T-cell (primary cell): ENCODE measurements around the gene TXNDC8. TPM values are rescaled to one million over a fixed set of nuclear protein-coding genes. Genes with fewer than 3 reads are reported as not detected.
"Not testable (repeated sequence)": the region's sequence is repeated elsewhere in the genome, so short reads cannot be mapped to it uniquely, and the experiment has no call there.

Experiments
- ATAC-seq, 4 experiments: fragments of 200-7000 bp in 3 of 4; fragments of 150-1000 bp in 1 of 4; cut with Tn5 transposase; replicated peaks in 1 of 4; 1 replicate in 3 of 4; 2 replicates in 1 of 4; pipeline ENCODE4 v1.10.0; 2021; ENCODE audit warnings: moderate library complexity in 3 of 4, mild to moderate bottlenecking in 2 of 4, moderate number of reproducible peaks in 1 of 4
- CTCF ChIA-PET, 2 donors: fragments of 300-600 bp; sonication (Branson Sonifier 250); formaldehyde crosslinking; loops; one replicate each; lab custom pipeline; 2022; ENCODE audit warnings: antibody characterized with exemption in 2 of 2; lab: Charles Lee
- POLR2A ChIA-PET, 2 donors: fragments of 300-600 bp; sonication (Branson Sonifier 250); formaldehyde crosslinking; loops; one replicate each; lab custom pipeline; 2022; ENCODE audit warnings: antibody characterized with exemption in 2 of 2; lab: Charles Lee
- DNase-seq, 35 experiments: peaks; one replicate each; pipeline versions ENCODE4 v3.0.0 to v3.0.0-alpha.2; 2013 to 2023
- H3K27ac ChIP-seq: one replicate; pipeline ENCODE4 v1.5.1; 2013; ENCODE audit warnings: low read length
- H3K27me3 ChIP-seq, 2 experiments: replicated peaks in 1 of 2; 1 replicate in 1 of 2; 2 replicates in 1 of 2; pipeline versions ENCODE4 v1.6.1 to v1.7.0; 2013; ENCODE audit warnings: low read length in 1 of 2, mixed read lengths in 1 of 2; ENCODE audit not compliant: control insufficient read depth in 2 of 2, insufficient read depth in 2 of 2; ENCODE audit errors: extremely low read depth in 1 of 2
- H3K36me3 ChIP-seq, 2 donors: 1 replicate in 1 of 2; 2 replicates in 1 of 2; pipeline versions ENCODE4 v1.6.1 to v1.7.0; 2013; ENCODE audit warnings: low read length in 1 of 2; ENCODE audit not compliant: control insufficient read depth in 2 of 2, insufficient read depth in 1 of 2; ENCODE audit errors: extremely low read depth in 1 of 2
- H3K4me1 ChIP-seq, 2 experiments: 1 replicate in 1 of 2; 2 replicates in 1 of 2; pipeline versions ENCODE4 v1.6.1 to v1.7.0; 2013; ENCODE audit warnings: low read length in 2 of 2, mixed read lengths in 1 of 2; ENCODE audit not compliant: insufficient read depth in 2 of 2, control insufficient read depth in 1 of 2; ENCODE audit errors: extremely low read depth in 1 of 2
- H3K4me3 ChIP-seq, 2 donors: 1 replicate in 1 of 2; 2 replicates in 1 of 2; pipeline versions ENCODE4 v1.5.1 to v1.7.0; 2013; ENCODE audit warnings: mild to moderate bottlenecking in 2 of 2, low read length in 1 of 2, moderate library complexity in 1 of 2; ENCODE audit not compliant: control insufficient read depth in 1 of 2; ENCODE audit errors: extremely low read depth in 1 of 2
- H3K9me3 ChIP-seq: 2 replicates; pipeline ENCODE4 v1.7.0; 2013
- H3K27ac Mint-ChIP-seq, 2 donors: one replicate each; pipeline ENCODE4 v1.8.0; 2020 to 2021; ENCODE audit warnings: mild to moderate bottlenecking in 2 of 2, mixed read lengths in 2 of 2
- H3K27me3 Mint-ChIP-seq, 2 donors: one replicate each; pipeline ENCODE4 v1.8.0; 2021 to 2022; ENCODE audit warnings: mixed read lengths in 2 of 2
- H3K36me3 Mint-ChIP-seq: one replicate; pipeline ENCODE4 v1.8.0; 2021; ENCODE audit warnings: mixed read lengths
- H3K4me1 Mint-ChIP-seq, 3 donors: one replicate each; pipeline ENCODE4 v1.8.0; 2020 to 2022; ENCODE audit warnings: mixed read lengths in 3 of 3, mild to moderate bottlenecking in 1 of 3
- H3K4me3 Mint-ChIP-seq, 3 donors: one replicate each; pipeline ENCODE4 v1.8.0; 2020 to 2022; ENCODE audit warnings: mild to moderate bottlenecking in 3 of 3, mixed read lengths in 3 of 3, moderate library complexity in 3 of 3
- H3K9me3 Mint-ChIP-seq, 3 donors: one replicate each; pipeline ENCODE4 v1.8.0; 2020 to 2022; ENCODE audit warnings: mixed read lengths in 3 of 3
- WGBS: methylation state at CpG from one replicate; pipeline ENCODE4 v1.1.5; 2013; ENCODE audit warnings: missing lambda C conversion rate; ENCODE audit not compliant: insufficient coverage; 5-methylcytosine and 5-hydroxymethylcytosine counted together
- total RNA-seq, 35 experiments: library from RNA in 6 of 35; stranded (reverse) in 6 of 35; fragments of 120-200 nt in 1 of 35; gene quantifications; one replicate each; pipeline versions ENCODE4 v1.2.1 to v1.2.4 and lab custom pipeline; 2013 to 2026

Gene TXNDC8
- total RNA-seq, 5 donors from 2014 or later (not counting 1 experiment from before 2014, with no cell fraction given) = not detected

DNA sequence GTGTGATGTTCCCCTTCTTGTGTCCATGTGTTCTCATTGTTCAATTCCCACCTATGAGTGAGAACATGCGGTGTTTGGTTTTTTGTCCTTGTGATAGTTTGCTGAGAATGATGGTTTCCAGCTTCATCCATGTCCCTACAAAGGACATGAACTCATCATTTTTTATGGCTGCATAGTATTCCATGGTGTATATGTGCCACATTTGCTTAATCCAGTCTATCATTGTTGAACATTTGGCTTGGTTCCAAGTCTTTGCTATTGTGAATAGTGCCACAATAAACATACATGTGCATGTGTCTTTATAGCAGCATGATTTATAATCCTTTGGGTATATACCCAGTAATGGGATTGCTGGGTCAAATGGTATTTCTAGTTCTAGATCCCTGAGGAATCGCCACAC lies 21.3 kb upstream of the TXNDC8 start:
- H3K4me1 Mint-ChIP-seq, H3K27ac ChIP-seq, H3K27ac Mint-ChIP-seq, H3K36me3 ChIP-seq, H3K27me3 Mint-ChIP-seq, H3K9me3 ChIP-seq, H3K27me3 ChIP-seq, CTCF ChIA-PET, H3K9me3 Mint-ChIP-seq, POLR2A ChIA-PET, H3K4me1 ChIP-seq, H3K36me3 Mint-ChIP-seq, DNase-seq, ATAC-seq, H3K4me3 Mint-ChIP-seq, H3K4me3 ChIP-seq: not testable (repeated sequence)
- WGBS = no CpG with 5 or more reads among the region's 2 CpGs

DNA sequence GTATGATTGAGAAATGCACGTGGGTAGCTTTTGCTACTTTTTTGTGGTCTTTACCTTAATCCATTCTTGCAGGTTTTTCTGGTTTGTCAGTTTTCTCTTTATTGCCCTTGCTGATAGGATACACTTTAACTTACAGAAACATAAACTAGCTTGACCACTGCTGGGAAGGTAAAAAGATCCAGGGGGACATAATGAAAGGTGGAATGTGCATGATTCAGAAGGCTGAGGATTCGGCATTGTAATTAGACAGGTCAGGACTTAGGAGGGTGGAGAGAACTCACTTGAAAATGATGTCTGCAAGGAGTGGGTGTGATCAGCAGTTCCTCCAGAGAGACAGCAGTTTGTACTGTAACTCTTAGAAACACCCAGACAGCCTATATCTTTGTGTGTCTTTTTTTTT lies 19.8 kb upstream of the TXNDC8 start:
- peaks cover 0 to 2% (median 0%) of the 10 kb centered on the region in 3 donors for H3K9me3 Mint-ChIP-seq

DNA sequence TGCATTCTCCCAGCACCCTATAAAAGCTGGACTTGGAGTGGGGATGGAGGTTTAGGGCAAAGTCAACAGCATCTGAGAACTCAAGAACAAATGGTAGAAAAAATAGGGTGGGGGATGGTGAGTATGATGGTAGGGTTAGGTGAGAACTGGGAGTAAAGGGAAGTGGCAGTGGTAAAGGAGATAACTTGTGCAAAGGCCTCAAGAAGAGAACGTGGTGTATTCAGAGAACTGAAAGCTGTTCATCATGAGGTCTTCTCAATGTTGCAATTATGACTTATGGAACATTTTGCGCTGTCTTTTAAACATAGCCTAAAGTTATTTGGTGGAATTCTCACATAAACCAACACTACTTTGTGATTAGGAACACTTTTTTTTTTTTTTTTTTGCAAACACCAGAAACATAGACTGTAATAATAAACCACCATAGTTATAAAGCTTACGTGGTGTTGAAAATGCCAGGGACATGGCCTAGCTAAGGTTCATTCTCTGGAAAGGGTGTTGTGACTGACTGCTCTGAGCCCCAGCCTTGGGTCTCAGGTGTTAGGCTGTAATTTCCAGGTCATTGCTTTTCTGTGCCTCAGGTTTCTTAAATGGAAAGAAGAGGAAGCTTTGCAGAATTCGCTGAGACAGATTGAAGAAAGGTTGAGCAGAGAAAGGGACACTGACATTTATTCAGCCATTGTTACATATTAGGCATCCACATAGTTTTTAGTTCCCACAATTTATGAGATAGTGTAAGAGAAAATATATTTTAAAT lies 19.2 kb upstream of the TXNDC8 start:
- CTCF ChIA-PET = no interaction called here
- Mint-ChIP-seq H3K27ac (no peak overlapping the region), H3K36me3 (no peaks in the 10 kb centered on the region), H3K4me3 (no peak overlapping the region), H3K27me3 (no peaks in the 10 kb centered on the region), H3K4me1 (no peaks in the 10 kb centered on the region), H3K9me3 (peaks cover 0 to 2% (median 0%) of the 10 kb centered on the region in 3 donors)
- no peak overlapping the region for H3K27ac ChIP-seq
- H3K4me3 ChIP-seq = no peak overlapping the region
- 83% methylated on average over 1 of the region's 4 CpGs for WGBS
- no peaks in the 10 kb centered on the region for H3K9me3 ChIP-seq
- ATAC-seq (no peak), DNase-seq (no peak)
- no peaks in the 10 kb centered on the region for H3K4me1 ChIP-seq
- POLR2A ChIA-PET = no interaction called here
- H3K27me3 ChIP-seq = no peaks in the 10 kb centered on the region
- H3K36me3 ChIP-seq = no peaks in the 10 kb centered on the region

More for the DNA sequence above, 19.8 kb upstream of the TXNDC8 start:
- H3K4me1 ChIP-seq = no peaks in the 10 kb centered on the region
- CTCF ChIA-PET = no interaction called here
- H3K36me3 ChIP-seq = no peaks in the 10 kb centered on the region
- no peaks in the 10 kb centered on the region for H3K9me3 ChIP-seq
- Mint-ChIP-seq H3K27me3 (no peaks in the 10 kb centered on the region), H3K36me3 (no peaks in the 10 kb centered on the region), H3K4me1 (no peaks in the 10 kb centered on the region), H3K4me3 (no peak overlapping the region), H3K27ac (no peak overlapping the region)
- no peak for DNase-seq
- 86% methylated on average over 1 of the region's 2 CpGs for WGBS
- no peaks in the 10 kb centered on the region for H3K27me3 ChIP-seq
- no peak for ATAC-seq
- POLR2A ChIA-PET = no interaction called here
- H3K4me3 ChIP-seq = no peak overlapping the region
- no peak overlapping the region for H3K27ac ChIP-seq

DNA sequence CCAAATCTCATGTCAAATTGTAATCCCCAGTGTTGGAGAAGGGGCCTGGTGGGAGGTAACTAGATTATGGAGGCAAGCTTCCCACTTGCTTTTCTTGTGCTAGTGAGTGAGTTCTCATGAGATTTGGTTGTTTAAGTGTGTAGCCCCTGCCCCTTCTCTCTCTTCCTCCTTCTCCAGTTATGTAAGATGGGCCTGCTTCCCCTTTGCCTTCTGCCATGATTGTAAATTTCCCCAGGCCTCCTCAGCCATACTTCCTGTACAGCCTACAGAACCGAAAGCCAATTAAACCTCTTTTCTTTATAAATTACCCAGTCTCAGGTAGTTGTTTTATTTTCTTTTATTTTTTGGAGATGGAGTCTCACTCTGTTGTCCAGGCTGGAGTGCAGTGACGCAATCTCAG lies 18.2 kb upstream of the TXNDC8 start:
- H3K27ac ChIP-seq = no peak overlapping the region

DNA sequence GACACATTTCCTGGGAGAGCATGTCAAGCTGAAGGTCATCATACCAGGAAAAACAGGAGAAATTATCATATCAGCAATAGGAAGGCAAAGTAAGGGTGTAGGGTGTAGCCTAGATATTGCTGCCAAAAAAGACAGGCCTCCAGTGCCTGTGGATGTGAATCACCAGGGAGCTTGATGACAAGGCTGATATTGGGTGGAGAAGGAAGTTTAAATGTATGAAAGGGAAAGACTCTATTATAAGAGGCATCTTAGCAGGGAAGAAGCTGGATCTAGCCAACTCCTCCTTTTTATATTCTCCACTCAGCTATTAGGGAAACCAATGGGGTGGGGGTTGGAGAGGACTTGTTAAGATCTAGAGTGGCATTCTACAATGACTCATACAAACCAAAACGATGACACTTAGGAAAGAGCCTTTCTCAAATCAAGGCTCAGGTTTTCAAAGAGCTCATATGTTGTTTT lies 13.4 kb upstream of the TXNDC8 start:
- ChIA-PET POLR2A (no interaction called here), CTCF (no interaction called here)
- Histone ChIP-seq H3K27ac (no peak overlapping the region), H3K36me3 (no peaks in the 10 kb centered on the region), H3K9me3 (no peaks in the 10 kb centered on the region), H3K4me1 (no peaks in the 10 kb centered on the region), H3K4me3 (no peak overlapping the region), H3K27me3 (no peaks in the 10 kb centered on the region)
- Mint-ChIP-seq H3K4me1 (no peaks in the 10 kb centered on the region), H3K36me3 (no peaks in the 10 kb centered on the region), H3K27ac (no peak overlapping the region), H3K4me3 (no peak overlapping the region), H3K27me3 (no peaks in the 10 kb centered on the region), H3K9me3 (no peaks in the 10 kb centered on the region)
- no peak for DNase-seq
- WGBS = no CpG with 5 or more reads among the region's 1 CpG
- ATAC-seq = no peak

More for the DNA sequence above, 18.2 kb upstream of the TXNDC8 start:
- no peaks in the 10 kb centered on the region for H3K9me3 ChIP-seq
- ATAC-seq (no peak), DNase-seq (no peak)
- ChIA-PET POLR2A (no interaction called here), CTCF (no interaction called here)
- no peak overlapping the region for H3K4me3 ChIP-seq
- H3K4me1 Mint-ChIP-seq = no peaks in the 10 kb centered on the region
- H3K9me3 Mint-ChIP-seq = peaks cover 0 to 2% (median 0%) of the 10 kb centered on the region in 3 donors
- H3K4me3 Mint-ChIP-seq = no peak overlapping the region
- H3K27ac Mint-ChIP-seq = no peak overlapping the region
- H3K36me3 Mint-ChIP-seq = no peaks in the 10 kb centered on the region
- H3K27me3 Mint-ChIP-seq = no peaks in the 10 kb centered on the region
- 86% methylated on average over 1 of the region's 2 CpGs for WGBS
- H3K27me3 ChIP-seq = no peaks in the 10 kb centered on the region
- H3K36me3 ChIP-seq = no peaks in the 10 kb centered on the region
- no peaks in the 10 kb centered on the region for H3K4me1 ChIP-seq

DNA sequence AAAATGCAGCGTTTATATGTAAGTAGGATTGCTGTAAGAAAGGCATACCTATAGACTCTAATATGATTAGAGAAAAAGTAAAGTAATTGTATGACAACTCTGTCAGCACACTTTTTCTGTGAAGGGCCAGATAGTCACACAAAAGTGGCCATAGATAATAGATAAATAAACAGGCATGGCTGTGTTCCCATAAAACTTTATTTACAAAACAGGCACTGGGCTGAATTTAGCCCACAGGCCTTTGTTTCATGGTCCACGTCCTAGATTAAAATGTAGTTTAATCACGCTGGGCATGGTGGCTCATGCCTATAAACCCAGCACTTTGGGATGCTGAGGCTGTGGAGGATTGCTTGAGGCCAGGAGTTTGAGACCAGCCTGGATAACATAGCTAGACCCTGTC lies 8.7 kb upstream of the TXNDC8 start:
- CTCF ChIA-PET = no interaction called here
- peaks cover 0 to 2% of the 10 kb centered on the region in 2 donors for H3K27me3 Mint-ChIP-seq

More for the DNA sequence above, 8.7 kb upstream of the TXNDC8 start:
- Histone ChIP-seq H3K4me3 (no peak overlapping the region), H3K9me3 (no peaks in the 10 kb centered on the region), H3K27ac (no peak overlapping the region), H3K27me3 (peaks cover 0 to 3% of the 10 kb centered on the region in 2 experiments), H3K4me1 (no peaks in the 10 kb centered on the region), H3K36me3 (no peaks in the 10 kb centered on the region)
- ATAC-seq (no peak), DNase-seq (no peak)
- Mint-ChIP-seq H3K4me1 (no peaks in the 10 kb centered on the region), H3K9me3 (no peaks in the 10 kb centered on the region), H3K36me3 (no peaks in the 10 kb centered on the region), H3K4me3 (no peak overlapping the region), H3K27ac (no peak overlapping the region)
- WGBS = 25% methylated on average over 2 of the region's 3 CpGs
- POLR2A ChIA-PET = interaction anchor here in 1 of 2 donors (0.6 kb wide), 1 partner anchor 455 kb away, joined by 3 read pairs; no protein-coding TSS in a partner anchor
